Stimulated activated CD4-positive, alpha-beta T cell treated with anti-CD3 and anti-CD28 coated beads, Interleukin-2, amount 100 ng/mL, for 24 hours (primary cell): ENCODE data around the gene CCT8L2.
"Not testable (repeated sequence)": the region's sequence is repeated elsewhere in the genome, so short reads cannot be mapped to it uniquely, and the experiment has no call there.

Source experiments
- DNase-seq, 2 donors: peaks; one replicate each; pipeline ENCODE4 v3.0.0-alpha.2; 2020

CCT8L2 gene

GRCh38 chr22:16592231-16592630 lies 379 bp downstream of the CCT8L2 start:
- not testable (repeated sequence) for DNase-seq

DNA sequence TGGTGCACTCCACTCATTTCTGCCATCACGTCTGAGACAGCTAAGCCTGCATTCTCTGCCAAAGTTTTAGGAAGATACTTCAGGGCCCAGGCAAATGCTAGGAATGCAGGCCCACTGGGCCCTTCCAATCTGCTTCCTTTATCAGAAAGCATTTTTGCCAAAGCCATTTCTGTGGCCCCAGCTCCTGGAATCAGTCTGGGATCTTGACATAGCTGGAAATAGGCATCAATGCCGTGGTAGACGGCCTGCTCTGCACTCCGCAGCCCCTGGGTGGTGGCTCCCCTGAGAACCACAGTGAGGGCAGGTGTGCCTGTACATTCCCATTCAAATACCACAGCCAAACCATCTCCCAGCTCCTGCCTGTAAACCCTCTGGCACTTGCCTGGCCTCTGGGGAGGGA lies 1.5 kb downstream of the CCT8L2 start:
- not testable (repeated sequence) for DNase-seq

- DNase-seq: no peak
Measured at GRCh38 chr22:16586991-16587390, 5.6 kb downstream of the CCT8L2 start.

DNA sequence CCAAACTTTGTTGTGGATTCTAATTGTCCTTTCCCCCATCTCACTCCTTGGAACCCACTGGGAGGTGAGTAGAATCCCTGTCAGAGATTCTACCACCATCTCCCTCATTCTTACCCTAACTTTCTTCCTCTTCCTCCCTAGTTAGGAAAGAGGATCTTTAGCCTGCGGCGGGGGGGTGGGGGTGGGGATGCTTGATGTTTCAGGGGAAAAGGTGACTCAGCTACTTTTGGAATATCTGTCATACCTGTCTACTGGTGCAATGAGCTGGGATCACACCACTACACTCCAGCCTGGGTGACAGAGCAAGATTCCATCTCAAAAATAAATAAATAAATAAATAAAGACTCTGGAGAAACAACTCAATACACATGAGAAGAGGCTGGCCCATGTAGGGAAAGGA lies 6.4 kb downstream of the CCT8L2 start:
- no peak for DNase-seq

DNA sequence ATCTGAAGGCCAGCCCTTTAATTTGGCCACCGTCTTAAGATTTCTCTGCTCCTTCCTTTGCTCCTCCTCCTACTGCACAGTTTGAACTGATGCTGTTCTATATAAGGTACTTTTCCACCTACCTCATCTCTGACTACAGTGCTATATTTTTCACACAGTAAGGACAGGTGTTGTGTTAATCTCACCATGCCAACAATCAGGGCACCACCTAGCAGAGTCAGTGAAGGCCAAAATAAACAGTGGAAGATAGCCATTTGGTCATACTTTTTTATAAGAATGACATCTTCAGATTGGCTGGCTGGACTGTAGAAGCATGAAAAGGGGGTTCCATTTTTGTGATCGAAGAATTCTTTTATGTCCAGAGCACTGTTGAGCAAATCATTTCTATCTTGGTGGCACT lies 11.7 kb downstream of the CCT8L2 start:
- not testable (repeated sequence) for DNase-seq

DNA sequence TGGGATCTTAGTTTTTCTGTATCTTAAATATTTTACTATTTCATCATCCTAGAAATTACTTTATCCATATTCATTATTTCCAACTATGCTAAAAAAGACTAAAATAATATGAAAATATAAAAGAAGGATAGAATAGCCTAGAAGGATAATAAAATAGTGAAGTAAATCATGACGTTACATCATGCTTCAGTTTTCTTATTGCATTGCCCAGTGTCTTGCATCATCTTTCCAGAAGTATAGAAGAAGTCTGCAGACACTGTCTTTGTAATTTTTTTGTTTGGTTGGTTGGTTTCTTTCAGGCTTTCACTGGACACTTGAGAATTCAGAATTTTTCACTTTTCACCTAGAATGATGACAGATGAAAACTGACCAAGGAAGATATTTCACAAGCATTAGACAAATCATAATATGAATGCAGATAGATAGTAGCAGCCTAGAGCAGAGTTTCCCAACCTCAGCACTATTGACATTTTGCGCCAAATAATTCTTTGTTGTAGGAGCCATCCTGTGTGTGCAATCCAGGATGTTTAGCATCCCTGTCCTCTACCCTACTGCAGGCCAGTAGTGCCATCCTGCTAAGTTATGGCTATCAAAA lies 23.3 kb downstream of the CCT8L2 start:
- DNase-seq: not testable (repeated sequence)

DNA sequence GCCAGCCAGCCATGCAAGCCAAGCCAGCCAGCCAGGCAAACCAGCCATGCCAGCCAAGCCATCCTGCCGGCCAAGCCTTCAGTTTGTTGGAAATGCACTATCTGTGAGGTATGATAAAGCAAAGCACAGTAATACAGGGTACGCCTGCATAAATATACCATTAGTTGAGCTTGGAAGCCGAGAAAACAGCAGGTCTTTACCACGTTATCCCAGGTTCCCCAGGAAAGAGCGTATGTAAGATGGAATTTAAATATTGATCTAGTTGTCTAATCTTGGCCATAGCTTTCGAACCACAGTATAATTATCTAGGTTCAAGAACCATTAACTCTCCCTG lies 24.2 kb downstream of the CCT8L2 start:
- DNase-seq: no peak

DNA sequence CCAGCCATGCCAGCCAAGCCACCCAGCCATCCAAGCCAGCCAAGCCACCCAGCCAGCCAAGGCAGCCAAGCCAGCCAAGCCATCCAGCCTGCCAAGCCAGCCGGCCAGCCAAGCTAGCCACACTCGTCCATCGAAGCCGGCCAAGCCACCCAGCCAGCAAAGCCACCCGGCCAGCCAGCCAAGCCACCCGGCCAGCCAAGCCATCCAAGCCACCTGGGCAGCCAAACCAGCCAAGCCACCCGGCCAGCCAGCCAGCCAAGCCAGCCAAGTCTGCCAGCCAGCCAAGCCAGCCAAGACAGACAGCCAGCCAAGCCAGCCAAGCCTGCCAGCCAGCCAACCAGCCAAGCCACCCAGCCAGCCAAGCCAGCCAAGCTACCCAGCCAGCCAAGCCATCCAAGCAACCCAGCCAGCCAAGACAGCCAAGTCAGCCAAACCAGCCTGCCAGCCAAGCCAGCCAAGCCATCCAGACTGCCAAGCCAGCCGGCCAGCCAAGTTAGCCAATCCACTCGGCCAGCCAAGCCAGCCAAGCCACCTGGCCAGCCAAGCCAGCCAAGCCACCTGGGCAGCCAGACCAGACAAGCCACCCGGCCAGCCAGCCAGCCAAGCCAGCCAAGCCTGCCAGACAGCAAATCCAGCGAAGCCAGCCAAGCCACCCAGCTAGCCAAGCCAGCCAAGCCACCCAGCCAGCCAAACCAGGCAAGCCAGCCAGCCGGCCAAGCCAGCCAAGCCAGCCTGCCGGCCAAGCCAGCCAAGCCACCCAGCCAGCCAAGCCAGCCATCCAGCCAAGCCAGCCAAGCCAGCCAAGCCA lies 24.8 kb downstream of the CCT8L2 start:
- not testable (repeated sequence) for DNase-seq

DNA sequence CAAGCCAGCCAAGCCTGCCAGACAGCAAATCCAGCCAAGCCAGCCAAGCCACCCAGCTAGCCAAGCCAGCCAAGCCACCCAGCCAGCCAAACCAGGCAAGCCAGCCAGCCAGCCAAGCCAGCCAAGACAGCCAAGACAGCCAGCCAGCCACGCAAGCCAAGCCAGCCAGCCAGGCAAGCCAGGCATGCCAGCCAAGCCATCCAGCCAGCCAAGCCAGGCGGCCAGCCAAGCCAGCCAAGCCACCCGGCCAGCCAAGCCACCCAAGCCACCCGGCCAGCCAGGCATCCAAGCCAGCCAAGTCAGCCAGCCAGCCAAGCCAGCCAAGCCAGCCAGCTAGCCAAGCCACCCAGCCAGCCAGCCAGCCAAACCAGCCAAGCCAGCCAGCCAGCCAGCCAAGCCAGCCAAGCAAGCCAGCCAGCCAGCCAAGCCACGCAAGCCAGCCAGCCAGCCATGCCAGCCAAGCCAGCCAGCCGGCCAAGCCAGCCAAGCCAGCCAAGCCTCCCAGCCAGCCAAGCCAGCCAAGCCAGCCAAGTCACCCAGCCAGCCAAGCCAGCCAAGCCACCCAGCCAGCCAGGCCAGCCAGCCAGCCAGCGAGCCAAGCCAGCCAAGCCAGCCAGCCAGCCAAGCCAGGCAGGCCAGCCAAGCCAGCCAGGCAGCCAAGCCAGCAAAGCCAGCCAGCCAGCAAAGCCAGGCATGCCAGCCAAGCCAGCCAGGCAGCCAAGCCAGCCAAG lies 26.0 kb downstream of the CCT8L2 start:
- not testable (repeated sequence) for DNase-seq

- not testable (repeated sequence) for DNase-seq
Measured at GRCh38 chr22:16565585-16566420, 26.8 kb downstream of the CCT8L2 start.

- not testable (repeated sequence) for DNase-seq
Measured at GRCh38 chr22:16564837-16565584, 27.6 kb downstream of the CCT8L2 start.

DNA sequence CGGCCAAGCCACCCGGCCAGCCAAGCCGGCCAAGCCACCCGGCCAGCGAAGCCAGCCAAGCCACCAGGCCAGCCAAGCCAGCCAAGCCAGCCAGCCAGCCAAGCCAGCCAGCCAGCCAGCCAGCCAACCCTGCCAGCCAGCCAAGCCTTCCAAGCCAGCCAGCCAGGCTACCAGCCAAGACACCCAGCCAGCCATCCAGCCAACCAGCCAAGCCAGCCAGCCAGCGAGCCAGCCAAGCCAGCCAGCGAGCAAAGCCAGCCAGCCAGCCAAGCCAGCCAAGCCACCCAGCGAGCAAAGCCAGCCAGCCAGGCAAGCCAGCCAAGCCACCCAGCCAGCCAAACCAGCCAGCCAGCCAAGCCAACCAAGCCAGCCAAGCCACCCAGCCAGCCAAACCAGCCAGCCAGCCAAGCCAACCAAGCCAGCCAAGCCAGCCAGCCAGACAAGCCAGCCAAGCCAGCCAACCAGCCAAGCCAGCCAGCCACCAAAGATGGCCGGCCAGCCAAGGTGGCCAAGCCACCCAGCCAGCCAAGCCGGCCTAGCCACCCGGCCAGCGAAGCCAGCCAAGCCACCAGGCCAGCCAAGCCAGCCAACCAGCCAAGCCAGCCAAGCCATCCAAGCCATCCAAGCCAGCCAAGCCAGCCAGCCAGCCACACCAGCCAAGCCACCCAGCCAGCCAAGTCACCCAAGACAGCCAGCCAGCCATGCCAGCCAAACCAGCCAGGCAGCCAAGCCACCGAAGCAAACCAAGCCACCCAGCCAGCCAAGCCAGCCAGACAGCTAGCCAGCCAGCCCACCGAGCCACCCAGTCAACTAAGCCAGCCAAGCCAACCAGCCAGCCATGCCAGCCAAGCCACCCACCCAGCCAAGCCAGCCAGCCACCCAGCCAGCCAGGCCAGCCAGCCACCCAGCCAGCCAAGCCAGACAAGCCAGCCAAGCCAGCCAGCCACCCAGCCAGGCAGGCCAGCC lies 28.8 kb downstream of the CCT8L2 start:
- DNase-seq: no peak

GRCh38 chr22:16562711-16563554 lies 29.7 kb downstream of the CCT8L2 start:
- no peak for DNase-seq

GRCh38 chr22:16561093-16561658 lies 31.4 kb downstream of the CCT8L2 start:
- DNase-seq: not testable (repeated sequence)

DNA sequence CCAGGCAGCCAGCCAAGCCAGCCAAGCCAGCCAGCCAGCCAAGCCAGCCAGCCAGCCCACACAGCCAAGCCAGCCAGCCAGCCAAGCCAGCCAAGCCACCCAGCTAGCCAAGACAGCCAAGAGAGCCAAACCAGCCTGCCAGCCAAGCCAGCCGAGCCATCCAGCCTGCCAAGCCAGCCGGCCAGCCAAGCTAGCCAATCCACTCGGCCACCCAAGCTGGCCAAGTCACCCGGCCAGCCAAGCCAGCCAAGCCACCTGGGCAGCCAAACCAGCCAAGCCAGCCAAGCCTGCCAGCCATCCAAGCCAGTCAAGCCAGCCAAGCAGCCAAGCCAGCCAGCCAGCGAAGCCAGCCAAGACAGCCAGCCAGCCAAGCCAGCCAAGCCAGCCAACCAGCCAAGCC lies 32.0 kb downstream of the CCT8L2 start:
- not testable (repeated sequence) for DNase-seq

GRCh38 chr22:16559996-16560395 lies 32.6 kb downstream of the CCT8L2 start:
- not testable (repeated sequence) for DNase-seq

GRCh38 chr22:16559056-16559955 lies 33.3 kb downstream of the CCT8L2 start:
- no peak for DNase-seq

DNA sequence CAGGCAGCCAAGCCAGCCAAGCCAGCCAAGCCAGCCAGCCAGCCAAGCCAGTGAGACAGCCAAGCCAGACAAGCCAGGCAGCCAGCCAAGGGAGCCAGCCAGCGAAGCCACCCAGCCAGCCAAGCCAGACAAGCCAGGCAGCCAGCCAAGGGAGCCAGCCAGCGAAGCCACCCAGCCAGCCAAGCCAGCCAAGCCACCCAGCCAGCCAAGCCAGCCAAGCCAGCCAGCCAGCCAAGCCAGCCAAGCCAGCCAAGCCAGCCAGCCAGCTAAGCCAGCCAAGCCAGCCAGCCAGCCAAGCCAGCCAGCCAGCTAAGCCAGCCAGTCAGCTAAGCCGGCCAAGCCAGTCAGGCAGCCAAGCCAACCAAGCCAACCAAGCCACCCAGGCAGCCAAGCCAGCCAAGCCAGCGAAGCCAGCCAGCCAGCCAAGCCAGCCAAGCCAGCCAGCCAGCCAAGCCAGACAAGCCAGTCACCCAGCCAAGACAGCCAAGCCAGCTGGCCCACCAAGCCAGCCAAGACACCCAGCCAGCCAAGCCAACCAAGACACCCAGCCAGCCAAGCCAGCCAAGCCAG lies 34.1 kb downstream of the CCT8L2 start:
- not testable (repeated sequence) for DNase-seq
